Measurements from ENCODE around the gene C17orf58.

C17orf58 gene

GRCh38 chr17:67999291-67999911, 3.1 kb upstream of the C17orf58 start:
- TF ChIP-seq CTCF (IDR thresholded peaks at IDR 0.05; ENCODE audit: low read depth, low read length): no peak
- no peak overlapping the region for H3K4me3 ChIP-seq (replicated peaks in 1 of 2; ENCODE audit: low read depth in 2 of 2, low read length in 2 of 2)
- peak; percentile 6 to 7 for DNase-seq (ENCODE audit: low read depth in 2 of 2)

- no peak for TF ChIP-seq CTCF (IDR thresholded peaks at IDR 0.05; ENCODE audit: low read depth, low read length)
- no peak overlapping the region for H3K4me3 ChIP-seq (replicated peaks in 1 of 2; ENCODE audit: low read depth in 2 of 2, low read length in 2 of 2)
- no peak for DNase-seq (ENCODE audit: low read depth in 2 of 2)
These were observed 2.2 kb upstream of the C17orf58 start for GRCh38 chr17:67998466-67998865.

- peak overlapping the region; percentile 50 to 52 for H3K4me3 ChIP-seq (replicated peaks in 1 of 2; ENCODE audit: low read depth in 2 of 2, low read length in 2 of 2)
- no peak for TF ChIP-seq CTCF (IDR thresholded peaks at IDR 0.05; ENCODE audit: low read depth, low read length)
- peak in 1 of 2 donors; percentile 26 for DNase-seq (ENCODE audit: low read depth in 2 of 2)
These were observed 552 bp downstream of the C17orf58 start for GRCh38 chr17:67995570-67996263.

GRCh38 chr17:67994817-67995569, 1.3 kb downstream of the C17orf58 start:
- TF ChIP-seq CTCF (IDR thresholded peaks at IDR 0.05; ENCODE audit: low read depth, low read length): no peak
- peak overlapping the region; percentile 50 to 52 for H3K4me3 ChIP-seq (replicated peaks in 1 of 2; ENCODE audit: low read depth in 2 of 2, low read length in 2 of 2)
- peak; percentile 74 to 87 for DNase-seq (ENCODE audit: low read depth in 2 of 2)

- peak overlapping the region; percentile 68 to 72 for H3K4me3 ChIP-seq (replicated peaks in 1 of 2; ENCODE audit: low read depth in 2 of 2, low read length in 2 of 2)
These were observed 2.3 kb downstream of the C17orf58 start for GRCh38 chr17:67993998-67994361.

More at GRCh38 chr17:67993998-67994361, 2.3 kb downstream of the C17orf58 start:
- peak in 1 of 2 donors; percentile 12 for DNase-seq (ENCODE audit: low read depth in 2 of 2)
- no peak for TF ChIP-seq CTCF (IDR thresholded peaks at IDR 0.05; ENCODE audit: low read depth, low read length)
